GM12864 (cell line): ENCODE data around the gene MYO1G.

ENCODE experiments used
- DNase-seq: peaks from one replicate; pipeline ENCODE4 v3.0.0-alpha.2; 2011; ENCODE audit warnings: low read depth
- H3K4me3 ChIP-seq: 2 replicates; pipeline ENCODE4 v1.5.1; 2011; ENCODE audit warnings: mild to moderate bottlenecking, low read depth, low read length, control low read depth
- CTCF ChIP-seq: IDR thresholded peaks from 2 replicates; pipeline ENCODE4 v1.5.1; 2011; ENCODE audit warnings: low read depth, mild to moderate bottlenecking, moderate library complexity, low read length, control low read depth, inconsistent platforms; ENCODE audit errors: missing control alignments

MYO1G gene

GRCh38 chr7:44953156-44953555, 25.7 kb downstream of the MYO1G start:
- no peak overlapping the region for H3K4me3 ChIP-seq
- no peak for DNase-seq
- TF ChIP-seq CTCF: no peak

- DNase-seq: no peak
- no peak overlapping the region for H3K4me3 ChIP-seq
- no peak for TF ChIP-seq CTCF
Measured at GRCh38 chr7:44949303-44949702, 29.5 kb downstream of the MYO1G start.

DNA sequence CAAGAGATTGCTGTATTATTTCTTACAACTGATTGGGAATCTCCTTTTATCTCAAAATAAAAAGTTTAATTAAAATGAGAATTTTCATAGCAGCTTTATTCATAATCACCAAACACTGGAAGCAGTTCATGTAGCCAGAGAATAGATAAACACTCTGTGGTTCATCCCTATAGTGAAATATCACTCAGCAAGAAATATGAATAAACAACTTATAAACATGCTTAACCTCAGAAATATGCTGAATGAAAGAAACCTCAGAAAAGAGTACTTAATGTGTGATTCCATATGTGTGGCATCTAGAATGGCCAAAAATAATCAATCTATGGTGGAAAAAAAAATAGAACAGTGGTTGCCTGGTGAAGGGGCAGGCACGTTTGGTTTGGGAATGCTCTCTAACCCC, 33.3 kb downstream of the MYO1G start:
- no peak for TF ChIP-seq CTCF
- H3K4me3 ChIP-seq: no peak overlapping the region
- no peak for DNase-seq

- no peak for DNase-seq
- H3K4me3 ChIP-seq: no peak overlapping the region
- no peak for TF ChIP-seq CTCF
Measured at GRCh38 chr7:44944821-44945220, 34.0 kb downstream of the MYO1G start.

GRCh38 chr7:44943631-44944030, 35.2 kb downstream of the MYO1G start:
- no peak for DNase-seq
- no peak for TF ChIP-seq CTCF
- H3K4me3 ChIP-seq: no peak overlapping the region

DNA sequence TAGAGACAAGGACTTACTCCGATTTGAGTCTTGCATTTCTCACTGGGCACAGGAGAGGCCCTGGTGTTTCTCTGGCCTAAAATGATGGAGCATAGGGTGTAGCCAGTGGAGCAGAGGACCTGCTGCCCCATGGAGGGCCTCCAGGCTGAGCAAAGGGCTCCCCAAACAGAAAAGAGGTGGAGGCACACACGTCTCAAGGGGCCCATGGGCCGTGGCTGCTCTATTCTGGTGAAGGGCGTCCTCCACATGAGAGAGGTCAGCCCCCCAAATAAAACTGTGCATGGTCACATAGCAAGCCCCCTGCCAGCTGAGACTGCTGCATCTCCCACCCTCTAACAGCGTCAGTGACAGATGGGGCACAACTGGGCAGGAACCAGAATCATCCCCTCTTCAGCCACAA, 41.4 kb downstream of the MYO1G start:
- TF ChIP-seq CTCF: no peak
- DNase-seq: no peak
- no peak overlapping the region for H3K4me3 ChIP-seq

DNA sequence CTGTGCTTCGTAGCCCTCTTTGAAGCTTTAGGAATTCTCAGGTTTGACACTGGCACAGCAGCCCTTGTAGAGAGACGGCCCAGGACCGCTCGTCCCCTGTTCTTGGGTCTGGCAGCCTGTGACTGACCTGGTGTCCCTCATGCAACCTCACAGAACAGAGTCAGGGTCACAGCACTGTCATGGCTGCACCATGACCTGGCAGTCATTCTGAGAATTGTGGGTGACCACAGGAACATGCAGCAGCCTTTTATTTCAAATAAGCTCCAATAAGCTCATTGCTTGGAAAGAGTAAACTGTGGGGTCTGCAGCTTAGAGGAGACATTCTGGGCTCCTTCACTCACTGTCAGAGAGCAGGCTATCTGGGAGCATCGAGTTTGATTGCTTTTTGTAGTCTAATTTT, 42.5 kb downstream of the MYO1G start:
- no peak for TF ChIP-seq CTCF
- DNase-seq: no peak
- H3K4me3 ChIP-seq: no peak overlapping the region
